GM12892 (cell line): ENCODE data around the gene CXorf49.
"Not testable (repeated sequence)": the region's sequence is repeated elsewhere in the genome, so short reads cannot be mapped to it uniquely, and the experiment has no call there.

ENCODE experiments used
- POLR2A ChIP-seq: IDR thresholded peaks from 2 replicates; pipeline ENCODE4 v1.6.1; 2011; ENCODE audit warnings: low read depth, low read length, control low read depth
- POLR2AphosphoS5 ChIP-seq: IDR thresholded peaks from 2 replicates; pipeline ENCODE4 v1.6.1; 2011; ENCODE audit warnings: low read depth, low read length, control low read depth

DNA sequence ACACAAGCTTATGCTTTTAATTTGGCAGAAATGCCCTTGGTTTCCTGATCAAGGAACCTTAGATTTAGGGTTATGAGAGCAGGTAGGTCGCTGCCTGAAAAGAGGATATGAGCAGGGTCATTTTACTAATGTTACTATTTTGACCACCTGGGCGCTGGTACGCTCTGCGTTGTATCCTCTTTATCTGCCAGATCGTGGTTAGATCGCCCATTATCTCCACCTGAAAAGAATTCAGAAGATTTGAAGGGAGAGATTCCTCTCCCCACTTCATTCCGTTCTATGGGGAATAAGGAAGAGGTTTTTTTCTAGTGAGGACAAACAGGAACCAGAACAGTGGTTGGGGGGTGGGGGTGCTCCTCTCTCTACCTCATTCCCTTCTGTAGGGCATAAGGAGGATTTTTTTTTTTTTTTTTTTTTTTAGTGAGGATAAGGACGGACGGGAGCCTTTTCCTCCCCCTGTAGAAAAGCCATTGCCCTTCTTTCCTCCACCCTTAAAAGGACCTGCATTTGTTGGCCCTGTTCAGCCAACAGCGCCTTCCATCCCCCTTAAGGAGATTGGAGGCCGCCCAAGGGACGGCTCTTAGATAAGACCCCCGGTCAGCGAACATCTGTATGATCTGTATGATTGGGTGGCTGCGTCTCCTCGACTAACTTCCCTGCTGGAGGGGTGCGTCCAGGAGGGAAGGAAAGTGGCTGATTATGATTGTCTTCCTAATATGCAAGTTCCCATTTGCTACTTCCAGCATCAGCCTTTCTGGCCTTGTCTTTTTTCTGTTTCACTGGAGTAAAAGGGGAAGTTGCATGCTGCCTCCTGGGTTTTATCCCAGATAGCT is 20.4 kb downstream of the CXorf49 start:
- TF ChIP-seq POLR2A, POLR2AphosphoS5: not testable (repeated sequence)
